HG03060 (cell line): Measurements from ENCODE around the gene ERRFI1.
"Not testable (repeated sequence)": the region's sequence is repeated elsewhere in the genome, so short reads cannot be mapped to it uniquely, and the experiment has no call there.

ENCODE experiments used
- ATAC-seq: cut with Tn5 transposase; IDR thresholded peaks from one replicate; pipeline ENCODE4 v1.9.1; 2021; ENCODE audit warnings: low read depth, moderate number of reproducible peaks; ENCODE audit not compliant: unreplicated experiment

The ERRFI1 gene

GRCh38 chr1:7983086-7983778 lies 42.9 kb downstream of the ERRFI1 start:
- no peak for ATAC-seq

GRCh38 chr1:7980984-7981383 lies 45.1 kb downstream of the ERRFI1 start:
- ATAC-seq: no peak

GRCh38 chr1:7975212-7975865 lies 50.8 kb downstream of the ERRFI1 start:
- ATAC-seq: no peak

GRCh38 chr1:7973086-7973485 lies 53.0 kb downstream of the ERRFI1 start:
- no peak for ATAC-seq

GRCh38 chr1:7972285-7972684 lies 53.8 kb downstream of the ERRFI1 start:
- ATAC-seq: no peak

- no peak for ATAC-seq
Measured at GRCh38 chr1:7971024-7971423, 55.1 kb downstream of the ERRFI1 start.

GRCh38 chr1:7970246-7970645 lies 55.9 kb downstream of the ERRFI1 start:
- no peak for ATAC-seq

- no peak for ATAC-seq
Measured at GRCh38 chr1:7967651-7968050, 58.5 kb downstream of the ERRFI1 start.

- no peak for ATAC-seq
Measured at GRCh38 chr1:7967196-7967595, 58.9 kb downstream of the ERRFI1 start.

GRCh38 chr1:7964476-7964875 lies 61.6 kb downstream of the ERRFI1 start:
- no peak for ATAC-seq

- ATAC-seq: not testable (repeated sequence)
Measured at GRCh38 chr1:7963841-7964240, 62.3 kb downstream of the ERRFI1 start.

GRCh38 chr1:7963378-7963730 lies 62.8 kb downstream of the ERRFI1 start:
- ATAC-seq: not testable (repeated sequence)

- ATAC-seq: no peak
Measured at GRCh38 chr1:7962636-7963377, 63.3 kb downstream of the ERRFI1 start.

- ATAC-seq: peak; percentile 16
Measured at GRCh38 chr1:7962014-7962335, 64.1 kb downstream of the ERRFI1 start.
